Fibroblast of mammary gland (primary cell): Measurements from ENCODE around the gene ZBTB18.

Source experiments
- DNase-seq: peaks from one replicate; pipeline ENCODE4 v3.0.0-alpha.2; 2010; ENCODE audit warnings: low read depth
- H3K4me3 ChIP-seq: 2 replicates; pipeline ENCODE4 v1.5.1; 2011; ENCODE audit warnings: low read depth, mild to moderate bottlenecking, low read length, moderate library complexity; ENCODE audit not compliant: control insufficient read depth
- TF ChIP-seq, protein P1 (sequence below): conservative IDR thresholded peaks from 2 replicates; pipeline ENCODE4 v1.5.1; 2011; ENCODE audit warnings: low read depth, low read length, inconsistent platforms; ENCODE audit not compliant: control insufficient read depth, insufficient read depth

Gene ZBTB18

DNA sequence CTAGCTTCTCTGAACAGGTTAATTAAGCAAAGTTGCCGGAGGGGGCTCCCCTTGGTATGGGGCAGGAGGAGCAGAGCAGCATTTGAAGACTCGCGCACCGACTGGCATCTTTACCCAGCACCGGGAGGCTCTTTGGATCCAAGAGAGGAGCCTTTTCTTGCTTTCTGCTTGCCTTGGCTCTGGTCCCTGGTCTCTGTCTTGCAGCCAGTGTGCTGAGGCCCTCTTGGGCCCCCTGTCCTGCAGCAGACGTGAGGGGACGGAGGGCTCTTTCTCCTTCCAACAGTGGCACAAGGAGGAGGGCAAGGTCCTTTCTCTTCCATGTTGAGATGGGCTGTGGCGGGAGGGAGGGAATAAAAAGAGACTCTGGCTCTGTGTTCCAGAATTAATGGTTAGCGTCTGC is 45.6 kb downstream of the ZBTB18 start:
- no peak overlapping the region for H3K4me3 ChIP-seq
- TF ChIP-seq, protein P1, sequence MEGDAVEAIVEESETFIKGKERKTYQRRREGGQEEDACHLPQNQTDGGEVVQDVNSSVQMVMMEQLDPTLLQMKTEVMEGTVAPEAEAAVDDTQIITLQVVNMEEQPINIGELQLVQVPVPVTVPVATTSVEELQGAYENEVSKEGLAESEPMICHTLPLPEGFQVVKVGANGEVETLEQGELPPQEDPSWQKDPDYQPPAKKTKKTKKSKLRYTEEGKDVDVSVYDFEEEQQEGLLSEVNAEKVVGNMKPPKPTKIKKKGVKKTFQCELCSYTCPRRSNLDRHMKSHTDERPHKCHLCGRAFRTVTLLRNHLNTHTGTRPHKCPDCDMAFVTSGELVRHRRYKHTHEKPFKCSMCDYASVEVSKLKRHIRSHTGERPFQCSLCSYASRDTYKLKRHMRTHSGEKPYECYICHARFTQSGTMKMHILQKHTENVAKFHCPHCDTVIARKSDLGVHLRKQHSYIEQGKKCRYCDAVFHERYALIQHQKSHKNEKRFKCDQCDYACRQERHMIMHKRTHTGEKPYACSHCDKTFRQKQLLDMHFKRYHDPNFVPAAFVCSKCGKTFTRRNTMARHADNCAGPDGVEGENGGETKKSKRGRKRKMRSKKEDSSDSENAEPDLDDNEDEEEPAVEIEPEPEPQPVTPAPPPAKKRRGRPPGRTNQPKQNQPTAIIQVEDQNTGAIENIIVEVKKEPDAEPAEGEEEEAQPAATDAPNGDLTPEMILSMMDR = no peak
- no peak for DNase-seq

DNA sequence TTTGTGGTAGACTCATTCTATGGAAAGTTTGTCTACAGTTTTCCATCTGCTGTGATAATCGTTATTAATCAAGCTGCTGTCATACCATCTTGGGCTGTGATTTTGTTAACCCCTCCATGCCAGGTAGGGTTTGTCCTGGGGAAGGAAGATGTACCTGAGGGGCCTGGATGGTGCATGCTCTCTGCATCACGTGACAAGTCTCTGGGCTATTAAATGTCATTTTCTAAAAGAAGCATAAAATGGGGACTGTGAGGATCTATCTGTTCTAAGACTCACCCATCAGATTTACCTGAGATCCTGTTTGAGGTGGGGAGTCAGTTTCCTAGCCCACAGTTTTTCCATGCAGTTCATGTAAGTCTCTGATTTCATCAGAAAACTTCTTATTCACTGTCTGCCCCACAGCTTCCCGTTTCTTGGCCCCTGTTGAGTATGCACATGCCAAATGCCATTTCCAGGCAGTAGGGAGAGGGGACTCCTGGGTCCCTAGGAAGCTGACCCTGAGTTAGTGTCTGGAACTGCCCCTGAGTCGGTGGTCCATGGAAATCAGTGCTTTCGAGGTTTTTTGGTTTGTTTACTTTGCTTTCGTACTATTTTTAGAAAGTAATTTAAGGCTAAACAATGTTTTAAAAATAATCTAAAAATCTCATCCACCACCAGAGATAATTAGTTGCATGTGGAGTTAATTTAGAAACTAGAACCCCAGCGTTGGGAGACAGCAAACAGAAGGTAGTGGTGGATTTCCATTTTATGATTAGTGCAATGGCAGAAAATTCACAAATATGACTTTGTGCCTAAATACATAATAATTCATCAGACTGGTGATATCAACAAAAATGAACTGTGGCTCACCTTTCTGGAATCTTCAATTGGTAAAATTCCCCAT is 46.7 kb downstream of the ZBTB18 start:
- H3K4me3 ChIP-seq = no peak overlapping the region
- no peak for DNase-seq
- TF ChIP-seq, protein P1 = no peak

DNA sequence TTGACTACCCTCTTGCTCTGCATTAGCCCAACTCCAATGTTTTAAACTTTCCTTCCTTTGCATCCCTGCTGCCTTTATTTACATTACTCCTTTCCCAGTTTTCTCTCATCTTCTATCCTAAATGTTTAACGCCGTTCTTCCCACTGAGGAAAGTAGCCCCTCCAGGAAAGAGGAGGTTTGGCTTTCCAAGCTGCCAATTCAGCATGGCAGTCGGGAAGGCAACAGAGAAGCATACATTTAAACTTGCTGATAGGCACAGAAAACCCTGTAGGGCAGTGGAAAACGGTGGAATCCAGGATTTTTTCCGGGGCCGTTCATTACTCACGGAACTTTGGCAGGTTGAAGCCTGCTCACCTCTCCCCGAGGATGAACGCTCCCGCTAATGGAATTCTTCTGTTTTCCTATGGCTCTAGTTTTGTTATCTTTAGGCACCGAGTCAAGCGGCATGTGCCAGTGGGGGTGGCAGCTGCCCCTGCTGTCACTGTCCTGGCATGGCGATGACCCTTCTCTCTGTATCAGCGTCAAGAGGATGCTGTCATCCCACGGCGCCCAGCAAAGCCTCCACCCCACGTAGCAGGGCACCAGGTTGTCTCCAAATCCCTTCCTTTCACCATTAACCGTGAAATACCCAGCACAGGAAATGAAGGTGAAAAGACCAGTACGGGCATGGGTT is 48.3 kb downstream of the ZBTB18 start:
- TF ChIP-seq, protein P1 = no peak
- no peak overlapping the region for H3K4me3 ChIP-seq
- DNase-seq = no peak

DNA sequence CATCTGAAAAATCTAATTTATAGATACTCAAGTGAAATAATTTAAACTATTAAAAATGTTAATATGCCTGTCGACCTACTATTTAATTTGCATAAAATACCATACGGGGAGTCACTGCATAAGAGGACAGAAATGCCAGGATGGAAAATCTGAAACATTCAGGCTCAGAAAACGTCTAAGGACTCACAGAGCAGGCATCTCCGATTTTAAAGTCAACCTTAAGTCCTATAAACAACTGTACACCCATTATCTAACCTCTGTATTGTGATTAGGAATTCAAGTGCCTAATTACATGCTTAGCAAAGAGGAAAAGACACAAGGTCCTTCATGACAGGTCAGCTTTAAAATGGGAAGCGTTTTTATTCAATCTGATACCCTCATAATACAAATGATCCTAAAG is 49.2 kb downstream of the ZBTB18 start:
- TF ChIP-seq, protein P1 = no peak
- H3K4me3 ChIP-seq = no peak overlapping the region
- no peak for DNase-seq

DNA sequence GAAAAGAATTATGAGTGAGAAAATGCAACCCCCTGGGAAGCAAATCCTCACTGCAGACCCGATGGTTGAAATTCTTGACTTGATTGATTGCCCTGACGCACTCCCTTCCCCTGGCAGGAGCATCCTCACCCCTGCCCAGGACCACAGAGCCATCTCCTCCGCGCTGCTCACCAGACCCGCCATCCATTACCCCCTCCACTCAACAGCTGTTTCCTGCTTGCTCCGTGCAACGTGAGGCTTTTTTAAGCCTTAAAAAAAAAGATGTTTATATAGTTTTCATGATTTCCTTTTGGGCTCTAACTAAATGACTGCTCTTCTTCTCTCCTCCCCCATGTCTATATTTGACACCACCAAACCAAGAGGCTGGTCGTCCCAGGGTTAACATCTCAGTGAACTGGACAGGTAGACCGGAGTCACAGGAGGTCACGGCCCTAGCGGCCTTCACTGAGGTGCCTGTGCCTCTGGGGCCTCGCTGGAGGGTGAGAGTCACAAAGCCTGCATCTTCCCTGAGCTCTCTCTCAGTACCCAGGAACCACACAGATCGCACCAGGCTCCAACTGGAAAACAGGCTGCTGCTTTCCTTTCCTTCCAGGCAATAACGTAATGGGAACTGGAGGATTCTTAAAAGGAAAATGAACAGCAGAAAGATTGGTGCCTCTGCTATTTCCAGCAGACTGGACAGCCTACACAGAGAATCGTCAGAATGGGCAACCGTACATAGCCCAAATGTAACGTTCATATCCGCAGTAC is 49.8 kb downstream of the ZBTB18 start:
- no peak overlapping the region for H3K4me3 ChIP-seq
- DNase-seq = peak; percentile 3
- TF ChIP-seq, protein P1 = no peak

DNA sequence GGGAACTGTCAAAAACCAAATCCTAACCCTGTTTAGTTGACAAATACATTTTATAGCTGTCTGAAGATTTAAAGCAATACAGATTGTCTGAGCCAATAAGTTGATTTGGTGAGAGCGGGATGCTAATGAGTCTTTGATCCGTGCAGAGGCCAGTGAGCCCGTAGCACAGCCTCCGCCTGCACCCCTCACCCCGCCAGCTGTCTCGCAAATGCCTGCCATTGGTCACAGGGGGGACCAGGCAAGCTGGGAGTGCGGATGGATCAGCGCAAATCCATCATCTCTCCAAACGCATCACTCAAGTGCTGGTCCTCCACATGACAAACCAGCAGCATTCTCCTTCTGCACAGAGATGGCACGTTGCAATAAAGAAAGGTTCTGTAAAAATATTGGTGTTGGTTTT is 51.0 kb downstream of the ZBTB18 start:
- TF ChIP-seq, protein P1 = no peak
- no peak overlapping the region for H3K4me3 ChIP-seq
- no peak for DNase-seq
